LNCAP (cell line): ENCODE measurements around the gene NFYB.

Source experiments
- TF ChIP-seq, protein P1 (sequence below): fragments of 450-650 bp; IDR thresholded peaks from 2 replicates; pipeline ENCODE4 v1.5.1; 2017; ENCODE audit warnings: mild to moderate bottlenecking

The NFYB gene

DNA sequence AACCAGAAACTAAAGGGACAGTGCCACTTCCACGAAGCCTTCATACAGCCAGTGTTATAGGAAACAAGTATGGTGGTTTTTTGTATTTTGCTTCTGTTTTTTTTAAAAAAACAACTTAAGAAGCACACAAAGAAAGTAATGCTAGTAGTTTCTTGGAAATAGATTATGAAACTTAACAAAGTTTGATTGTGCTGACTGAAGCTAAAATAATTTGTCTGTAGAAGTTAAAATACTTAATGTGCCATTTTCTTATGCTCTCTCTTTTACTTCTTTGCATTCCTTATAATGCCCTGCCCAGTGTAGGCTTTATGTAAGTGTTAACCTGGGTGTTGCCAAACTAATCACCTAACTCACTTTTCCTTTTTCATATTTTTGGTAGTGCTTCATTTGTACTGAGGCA is 57.2 kb downstream of the NFYB start:
- TF ChIP-seq, protein P1, sequence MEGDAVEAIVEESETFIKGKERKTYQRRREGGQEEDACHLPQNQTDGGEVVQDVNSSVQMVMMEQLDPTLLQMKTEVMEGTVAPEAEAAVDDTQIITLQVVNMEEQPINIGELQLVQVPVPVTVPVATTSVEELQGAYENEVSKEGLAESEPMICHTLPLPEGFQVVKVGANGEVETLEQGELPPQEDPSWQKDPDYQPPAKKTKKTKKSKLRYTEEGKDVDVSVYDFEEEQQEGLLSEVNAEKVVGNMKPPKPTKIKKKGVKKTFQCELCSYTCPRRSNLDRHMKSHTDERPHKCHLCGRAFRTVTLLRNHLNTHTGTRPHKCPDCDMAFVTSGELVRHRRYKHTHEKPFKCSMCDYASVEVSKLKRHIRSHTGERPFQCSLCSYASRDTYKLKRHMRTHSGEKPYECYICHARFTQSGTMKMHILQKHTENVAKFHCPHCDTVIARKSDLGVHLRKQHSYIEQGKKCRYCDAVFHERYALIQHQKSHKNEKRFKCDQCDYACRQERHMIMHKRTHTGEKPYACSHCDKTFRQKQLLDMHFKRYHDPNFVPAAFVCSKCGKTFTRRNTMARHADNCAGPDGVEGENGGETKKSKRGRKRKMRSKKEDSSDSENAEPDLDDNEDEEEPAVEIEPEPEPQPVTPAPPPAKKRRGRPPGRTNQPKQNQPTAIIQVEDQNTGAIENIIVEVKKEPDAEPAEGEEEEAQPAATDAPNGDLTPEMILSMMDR, result no peak

DNA sequence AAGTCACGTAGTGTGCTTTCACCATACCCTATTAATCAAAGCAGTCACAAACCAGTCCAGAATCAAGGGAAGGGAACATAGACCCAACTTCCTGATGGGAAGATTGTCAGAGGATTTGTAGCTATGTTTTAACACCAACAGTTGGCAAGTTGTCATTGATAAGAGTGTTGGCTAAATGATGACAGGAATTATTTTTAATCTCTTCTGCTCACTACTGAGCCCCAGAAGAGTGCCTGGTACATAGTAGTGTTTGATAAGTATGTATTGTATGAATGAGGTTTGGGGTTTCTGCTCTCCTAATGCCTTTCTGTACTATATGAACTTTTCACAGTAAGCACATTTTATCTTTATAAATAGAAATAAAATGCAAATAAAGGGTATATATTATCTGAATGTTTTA is 59.0 kb downstream of the NFYB start:
- TF ChIP-seq, protein P1, result no peak

DNA sequence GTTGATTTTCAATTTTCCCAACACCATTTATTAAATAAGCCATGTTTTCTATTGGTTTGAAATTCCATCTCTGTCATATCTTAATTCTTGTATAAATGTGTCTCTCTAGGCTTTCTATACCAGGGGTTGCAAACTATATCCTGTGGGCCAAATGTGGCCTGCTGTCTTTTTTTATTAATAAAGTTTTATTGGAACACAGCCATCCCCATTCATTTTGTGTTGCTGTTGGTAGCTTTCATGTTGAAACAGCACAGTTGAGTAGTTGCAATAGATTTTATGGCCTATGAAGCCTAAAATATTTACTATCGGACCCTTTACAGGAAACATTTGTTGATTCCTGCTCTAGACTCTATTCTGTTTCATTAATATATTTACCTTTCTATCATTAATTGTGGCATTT is 64.3 kb downstream of the NFYB start:
- TF ChIP-seq, protein P1, result no peak

DNA sequence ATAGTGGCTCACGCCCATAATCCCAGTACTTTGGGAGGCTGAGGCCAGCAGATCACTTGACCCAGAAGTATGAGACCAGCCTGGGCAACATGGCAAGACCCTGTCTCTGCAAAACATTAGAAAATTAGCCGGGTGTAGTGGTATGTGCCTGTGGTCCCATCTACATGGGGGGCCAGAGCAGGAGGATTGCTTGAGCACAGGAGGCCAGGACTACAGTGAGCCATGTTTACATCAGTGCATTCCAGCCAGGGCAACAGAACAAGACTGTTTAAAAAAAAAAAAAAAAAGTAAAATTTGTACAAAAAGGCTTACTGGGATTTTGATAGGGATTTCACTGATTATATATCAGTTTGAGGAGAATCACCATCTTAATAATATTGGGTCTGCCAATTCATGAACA is 65.9 kb downstream of the NFYB start:
- TF ChIP-seq, protein P1, result no peak
